ENCODE measurements around the gene ELAVL3.

The ELAVL3 gene

GRCh38 chr19:11421371-11422098 is 59.3 kb downstream of the ELAVL3 start:
- H3K4me3 ChIP-seq (ENCODE audit: low read length, poor library complexity, severe bottlenecking): no peak overlapping the region
- no peak overlapping the region for H3K4me2 ChIP-seq (ENCODE audit: low read depth, low read length, poor library complexity, severe bottlenecking)

GRCh38 chr19:11420429-11421370 is 60.1 kb downstream of the ELAVL3 start:
- Histone ChIP-seq H3K4me1 (ENCODE audit: insufficient read depth, low read length, poor library complexity, severe bottlenecking) (no peaks in the 10 kb centered on the region), H3K79me2 (ENCODE audit: insufficient read depth, low read length) (no peaks in the 10 kb centered on the region), H4K20me1 (ENCODE audit: insufficient read depth, low read length, poor library complexity, severe bottlenecking) (no peaks in the 10 kb centered on the region), H3K36me3 (ENCODE audit: insufficient read depth, low read length) (no peaks in the 10 kb centered on the region), H2AFZ (ENCODE audit: low read length) (no peak overlapping the region), H3K9ac (ENCODE audit: low read depth, low read length, poor library complexity, severe bottlenecking) (no peak overlapping the region), H3K4me3 (ENCODE audit: low read length, poor library complexity, severe bottlenecking) (no peak overlapping the region), H3K9me2 (replicated peaks; ENCODE audit: low read depth, low read length) (no peaks in the 10 kb centered on the region), H3F3A (ENCODE audit: low read depth) (no peaks in the 10 kb centered on the region), H3K27me3 (ENCODE audit: insufficient read depth, low read length, poor library complexity, severe bottlenecking) (no peaks in the 10 kb centered on the region), H3K9me3 (ENCODE audit: insufficient read depth, low read depth, low read length) (no peaks in the 10 kb centered on the region), H3K4me2 (ENCODE audit: low read depth, low read length, poor library complexity, severe bottlenecking) (no peak overlapping the region)
- TF ChIP-seq EZH2phosphoT487 (IDR thresholded peaks at IDR 0.05; ENCODE audit: borderline replicate concordance): no peak
- TF ChIP-seq, protein P1, sequence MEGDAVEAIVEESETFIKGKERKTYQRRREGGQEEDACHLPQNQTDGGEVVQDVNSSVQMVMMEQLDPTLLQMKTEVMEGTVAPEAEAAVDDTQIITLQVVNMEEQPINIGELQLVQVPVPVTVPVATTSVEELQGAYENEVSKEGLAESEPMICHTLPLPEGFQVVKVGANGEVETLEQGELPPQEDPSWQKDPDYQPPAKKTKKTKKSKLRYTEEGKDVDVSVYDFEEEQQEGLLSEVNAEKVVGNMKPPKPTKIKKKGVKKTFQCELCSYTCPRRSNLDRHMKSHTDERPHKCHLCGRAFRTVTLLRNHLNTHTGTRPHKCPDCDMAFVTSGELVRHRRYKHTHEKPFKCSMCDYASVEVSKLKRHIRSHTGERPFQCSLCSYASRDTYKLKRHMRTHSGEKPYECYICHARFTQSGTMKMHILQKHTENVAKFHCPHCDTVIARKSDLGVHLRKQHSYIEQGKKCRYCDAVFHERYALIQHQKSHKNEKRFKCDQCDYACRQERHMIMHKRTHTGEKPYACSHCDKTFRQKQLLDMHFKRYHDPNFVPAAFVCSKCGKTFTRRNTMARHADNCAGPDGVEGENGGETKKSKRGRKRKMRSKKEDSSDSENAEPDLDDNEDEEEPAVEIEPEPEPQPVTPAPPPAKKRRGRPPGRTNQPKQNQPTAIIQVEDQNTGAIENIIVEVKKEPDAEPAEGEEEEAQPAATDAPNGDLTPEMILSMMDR (conservative IDR thresholded peaks at IDR 0.05; ENCODE audit: low read length): no peak

More at GRCh38 chr19:11421371-11422098, 59.3 kb downstream of the ELAVL3 start:
- no peaks in the 10 kb centered on the region for H3K79me2 ChIP-seq (ENCODE audit: insufficient read depth, low read length)
- TF ChIP-seq, protein P1 (conservative IDR thresholded peaks at IDR 0.05; ENCODE audit: low read length): no peak
- no peak overlapping the region for H3K9ac ChIP-seq (ENCODE audit: low read depth, low read length, poor library complexity, severe bottlenecking)
- no peaks in the 10 kb centered on the region for H3K4me1 ChIP-seq (ENCODE audit: insufficient read depth, low read length, poor library complexity, severe bottlenecking)
- no peak overlapping the region for H2AFZ ChIP-seq (ENCODE audit: low read length)
- H3K27me3 ChIP-seq (ENCODE audit: insufficient read depth, low read length, poor library complexity, severe bottlenecking): no peaks in the 10 kb centered on the region
- H3K36me3 ChIP-seq (ENCODE audit: insufficient read depth, low read length): no peaks in the 10 kb centered on the region
- no peaks in the 10 kb centered on the region for H4K20me1 ChIP-seq (ENCODE audit: insufficient read depth, low read length, poor library complexity, severe bottlenecking)
- no peaks in the 10 kb centered on the region for H3K9me2 ChIP-seq (replicated peaks; ENCODE audit: low read depth, low read length)
- no peaks in the 10 kb centered on the region for H3F3A ChIP-seq (ENCODE audit: low read depth)
- H3K9me3 ChIP-seq (ENCODE audit: insufficient read depth, low read depth, low read length): no peaks in the 10 kb centered on the region

DNA sequence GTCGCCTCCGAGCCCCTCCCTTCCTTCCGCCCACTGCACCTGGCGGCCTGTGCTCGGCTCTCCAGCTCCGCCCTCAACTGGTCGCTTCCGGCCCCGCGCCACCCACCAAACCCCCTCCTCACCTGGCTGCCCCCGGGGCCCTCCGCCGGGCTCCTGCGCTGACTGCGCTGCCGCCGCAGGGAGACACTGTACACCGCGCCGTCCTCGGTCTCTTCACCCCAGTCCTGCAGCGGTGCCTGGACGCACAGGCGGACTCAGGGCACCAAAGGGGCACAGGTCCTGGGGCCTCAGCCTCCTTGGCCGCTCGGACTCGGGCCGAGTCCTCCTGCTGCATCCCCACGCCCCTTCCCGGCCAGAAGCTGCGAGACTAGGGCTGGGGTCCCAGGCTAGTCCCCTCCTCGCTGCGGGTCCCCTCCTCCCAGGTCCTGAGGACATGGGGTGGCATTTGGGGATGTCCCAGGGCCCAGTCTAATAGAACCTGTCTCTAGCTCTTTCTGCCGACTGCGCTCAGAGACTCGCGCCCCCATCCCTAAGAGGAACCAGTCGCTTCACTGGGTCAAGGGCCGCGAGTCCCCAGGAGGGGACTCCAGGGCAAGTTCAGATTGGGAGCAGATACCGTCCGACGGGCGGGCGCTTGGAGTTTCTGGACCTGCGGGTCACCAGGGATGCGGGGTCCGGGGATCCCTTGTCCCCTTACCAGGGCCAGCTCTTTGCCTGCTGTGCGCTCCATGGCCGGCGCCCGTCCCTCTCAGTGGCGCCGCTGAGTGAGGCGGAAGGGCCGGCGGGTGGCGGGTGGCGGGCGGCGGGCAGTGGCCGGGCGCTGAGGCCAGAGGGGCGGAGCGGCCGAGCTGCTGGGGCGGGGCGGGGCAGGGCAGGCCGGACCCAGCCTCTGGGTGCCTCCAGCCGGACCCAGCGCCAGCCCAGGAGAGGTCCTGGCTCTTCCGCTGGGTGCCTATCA is 62.0 kb downstream of the ELAVL3 start, which contains the start of gene RGL3:
RGL3 (minus strand) TSS at position 766 of the 958 bp plus-strand sequence; CDS start at position 730, 36 bp downstream.
- H3K4me2 ChIP-seq (ENCODE audit: low read depth, low read length, poor library complexity, severe bottlenecking): no peak within 1 kb of the TSS
- H3K36me3 ChIP-seq (ENCODE audit: insufficient read depth, low read length): no peaks in the 10 kb centered on the region
- H2AFZ ChIP-seq (ENCODE audit: low read length): no peak within 1 kb of the TSS
- H3K4me3 ChIP-seq (ENCODE audit: low read length, poor library complexity, severe bottlenecking): no peak within 1 kb of the TSS
- H3F3A ChIP-seq (ENCODE audit: low read depth): no peaks in the 10 kb centered on the region
- no peaks in the 10 kb centered on the region for H3K9me3 ChIP-seq (ENCODE audit: insufficient read depth, low read depth, low read length)
- no peaks in the 10 kb centered on the region for H3K9me2 ChIP-seq (replicated peaks; ENCODE audit: low read depth, low read length)
- no peaks in the 10 kb centered on the region for H3K4me1 ChIP-seq (ENCODE audit: insufficient read depth, low read length, poor library complexity, severe bottlenecking)
- H3K79me2 ChIP-seq (ENCODE audit: insufficient read depth, low read length): no peaks in the 10 kb centered on the region
- H3K27me3 ChIP-seq (ENCODE audit: insufficient read depth, low read length, poor library complexity, severe bottlenecking): no peaks in the 10 kb centered on the region
- TF ChIP-seq EZH2phosphoT487 (IDR thresholded peaks at IDR 0.05; ENCODE audit: borderline replicate concordance): no peak
- TF ChIP-seq, protein P1 (conservative IDR thresholded peaks at IDR 0.05; ENCODE audit: low read length): no peak
- H3K9ac ChIP-seq (ENCODE audit: low read depth, low read length, poor library complexity, severe bottlenecking): no peak within 1 kb of the TSS
- H4K20me1 ChIP-seq (ENCODE audit: insufficient read depth, low read length, poor library complexity, severe bottlenecking): no peaks in the 10 kb centered on the region

Data from Loucy (cell line).